ENCODE data around the gene GLI3.

GLI3 gene

GRCh38 chr7:41911792-41912191 is 325.2 kb downstream of the GLI3 start:
- no peak for DNase-seq

Data from NCI-H2227 treated with DMSO at 0.1 percent for 48 hours (cell line).